C4-2B (cell line): ENCODE measurements around the gene ITGA8.
"Not testable (repeated sequence)": the region's sequence is repeated elsewhere in the genome, so short reads cannot be mapped to it uniquely, and the experiment has no call there.

ENCODE experiments used
- H3K27ac ChIP-seq: fragments of 450-650 bp; 2 replicates; pipeline ENCODE4 v1.5.1; 2017
- CTCF ChIP-seq: fragments of 450-650 bp; conservative IDR thresholded peaks from 2 replicates; pipeline ENCODE4 v1.5.1; 2017; ENCODE audit warnings: mild to moderate bottlenecking
- ZFX ChIP-seq: fragments of 450-650 bp; IDR thresholded peaks from 2 replicates; pipeline ENCODE4 v1.6.1; 2017

Gene ITGA8

GRCh38 chr10:15595260-15595659 lies 124.5 kb downstream of the ITGA8 start:
- no peak overlapping the region for H3K27ac ChIP-seq
- TF ChIP-seq CTCF, result no peak
- TF ChIP-seq ZFX, result no peak

- TF ChIP-seq ZFX (no peak), CTCF (no peak)
- H3K27ac ChIP-seq, result no peak overlapping the region
These were observed 127.8 kb downstream of the ITGA8 start for GRCh38 chr10:15591937-15592336.

- no peak for TF ChIP-seq ZFX
- no peak overlapping the region for H3K27ac ChIP-seq
These were observed 128.3 kb downstream of the ITGA8 start for GRCh38 chr10:15591431-15591830.

GRCh38 chr10:15588635-15589508 lies 130.8 kb downstream of the ITGA8 start:
- H3K27ac ChIP-seq, result no peak overlapping the region
- TF ChIP-seq CTCF (no peak), ZFX (no peak)

- TF ChIP-seq CTCF, result no peak
- no peak for TF ChIP-seq ZFX
- no peak overlapping the region for H3K27ac ChIP-seq
These were observed 131.6 kb downstream of the ITGA8 start for GRCh38 chr10:15588151-15588550.

- no peak overlapping the region for H3K27ac ChIP-seq
- TF ChIP-seq CTCF, result no peak
- TF ChIP-seq ZFX, result no peak
These were observed 132.5 kb downstream of the ITGA8 start for GRCh38 chr10:15587271-15587670.

- TF ChIP-seq CTCF (peak; percentile 97), ZFX (no peak)
- H3K27ac ChIP-seq, result no peak overlapping the region
These were observed 134.4 kb downstream of the ITGA8 start for GRCh38 chr10:15585303-15585715.

GRCh38 chr10:15582972-15583371 lies 136.8 kb downstream of the ITGA8 start:
- not testable (repeated sequence) for H3K27ac ChIP-seq
